Panc1 (cell line): Measurements from ENCODE around the gene NTM. TPM values are rescaled to one million over a fixed set of nuclear protein-coding genes. Genes with fewer than 3 reads are reported as not detected.

ENCODE experiments used
- ATAC-seq: fragments of 200-7000 bp; cut with Tn5 transposase; 2 replicates; pipeline ENCODE4 v1.9.1; 2020; ENCODE audit warnings: mild to moderate bottlenecking, moderate library complexity
- BruUV-seq: library from RNA; stranded (reverse); fragments of 400-500 nt; replicated peaks from 2 replicates; lab custom pipeline; 2021; lab: Mats Ljungman, UMichigan
- CTCF ChIA-PET: fragments of 300-600 bp; sonication (Branson Sonifier 250); formaldehyde crosslinking; loops from one replicate; lab custom pipeline; 2022; ENCODE audit warnings: antibody characterized with exemption; lab: Charles Lee
- POLR2A ChIA-PET: fragments of 300-600 bp; sonication (Branson Sonifier 250); formaldehyde crosslinking; loops from one replicate; lab custom pipeline; 2022; ENCODE audit warnings: antibody characterized with exemption; lab: Charles Lee
- DNase-seq: peaks from one replicate; pipeline ENCODE4 v3.0.0-alpha.2; 2010; ENCODE audit warnings: low read depth, low spot score
- H3K27ac ChIP-seq: 2 replicates; pipeline ENCODE4 v1.5.1; 2011; ENCODE audit warnings: mild to moderate bottlenecking, low read length, inconsistent platforms
- H3K27me3 ChIP-seq: fragments of 200-500 bp; sonication (Bioruptor generic); 2 replicates; pipeline ENCODE4 v1.6.0; 2014; ENCODE audit warnings: low read length, inconsistent platforms; ENCODE audit not compliant: control insufficient read depth, insufficient read depth
- H3K36me3 ChIP-seq: fragments of 200-500 bp; sonication (Bioruptor generic); 2 replicates; pipeline ENCODE4 v1.5.1; 2014; ENCODE audit warnings: inconsistent platforms, mild to moderate bottlenecking, low read length, moderate library complexity; ENCODE audit not compliant: control insufficient read depth, insufficient read depth
- H3K4me1 ChIP-seq: 2 replicates; pipeline ENCODE4 v1.5.1; 2011; ENCODE audit warnings: inconsistent platforms, mild to moderate bottlenecking, low read length, moderate library complexity; ENCODE audit not compliant: control insufficient read depth, insufficient read depth
- H3K4me3 ChIP-seq, 2 experiments: 2 replicates each; pipeline ENCODE4 v1.5.1; 2011 to 2012; ENCODE audit warnings: low read depth in 2 of 2, low read length in 2 of 2, mild to moderate bottlenecking in 2 of 2, inconsistent platforms in 1 of 2, moderate library complexity in 1 of 2
- H3K9me3 ChIP-seq: fragments of 200-500 bp; sonication (Bioruptor generic); 2 replicates; pipeline ENCODE4 v1.5.1; 2014; ENCODE audit warnings: low read depth, mild to moderate bottlenecking, inconsistent platforms, low read length, moderate library complexity; ENCODE audit not compliant: control insufficient read depth, insufficient read depth
- POLR2AphosphoS5 ChIP-seq: IDR thresholded peaks from 2 replicates; pipeline ENCODE4 v1.6.1; 2012; ENCODE audit warnings: mild to moderate bottlenecking, low read depth, low read length, moderate library complexity
- REST ChIP-seq, 2 experiments: IDR thresholded peaks; 2 replicates each; pipeline ENCODE4 v1.6.1; 2011 to 2012; ENCODE audit warnings: low read depth in 2 of 2, control low read depth in 1 of 2, low read length in 1 of 2, mild to moderate bottlenecking in 1 of 2, moderate library complexity in 1 of 2; ENCODE audit not compliant: insufficient read depth in 1 of 2
- SIN3A ChIP-seq: IDR thresholded peaks from 2 replicates; pipeline ENCODE4 v1.6.1; 2012; ENCODE audit warnings: low read depth, mild to moderate bottlenecking, low read length, moderate library complexity, borderline replicate concordance; ENCODE audit not compliant: insufficient read depth
- TCF7L2 ChIP-seq: IDR thresholded peaks from 2 replicates; pipeline ENCODE4 v1.6.1; 2011; ENCODE audit warnings: mild to moderate bottlenecking, low read depth, low read length, inconsistent platforms
- in situ Hi-C: cut with HindIII; loops from 2 replicates; pipeline ENCODE4 v1.10.0; 2016; ENCODE audit warnings: low sequenced_read_pairs, low pct_unique_long_range_greater_than_20kb
- intact Hi-C: fragments of 100-400 bp; cut with micrococcal nuclease; formaldehyde crosslinking; loops from one replicate; pipeline ENCODE4 v1.10.0; 2022; ENCODE audit not compliant: unreplicated experiment
- total RNA-seq: library from RNA; stranded (reverse); gene quantifications from one replicate; pipeline ENCODE4 v1.2.1, GENCODE V29; 2021; ENCODE audit not compliant: unreplicated experiment
- TF ChIP-seq, protein P1 (sequence below): fragments of 450-650 bp; IDR thresholded peaks from 2 replicates; pipeline ENCODE4 v1.5.1; 2017; ENCODE audit warnings: mild to moderate bottlenecking

The NTM gene
- total RNA-seq, 1 experiment from 2014 or later, result 0.10 TPM

- in situ Hi-C loops, result no loop called here
Observed at GRCh38 chr11:131829725-131830124, 459.3 kb downstream of the NTM start.

GRCh38 chr11:131832079-131832478 lies 461.7 kb downstream of the NTM start:
- Histone ChIP-seq H3K4me3 (no peak overlapping the region), H3K27me3 (no peaks in the 10 kb centered on the region), H3K36me3 (no peaks in the 10 kb centered on the region), H3K9me3 (no peaks in the 10 kb centered on the region), H3K27ac (no peak overlapping the region), H3K4me1 (no peaks in the 10 kb centered on the region)
- in situ Hi-C loops, result no loop called here
- no peak for ATAC-seq
- intact Hi-C loops, result no loop called here
- TF ChIP-seq SIN3A, result no peak
- no peak for TF ChIP-seq REST (IDR thresholded peaks at IDR 0.05; ENCODE audit: insufficient read depth in 1 of 2, low read depth in 2 of 2, low read length in 1 of 2)
- no peak for TF ChIP-seq TCF7L2
- TF ChIP-seq, protein P1, sequence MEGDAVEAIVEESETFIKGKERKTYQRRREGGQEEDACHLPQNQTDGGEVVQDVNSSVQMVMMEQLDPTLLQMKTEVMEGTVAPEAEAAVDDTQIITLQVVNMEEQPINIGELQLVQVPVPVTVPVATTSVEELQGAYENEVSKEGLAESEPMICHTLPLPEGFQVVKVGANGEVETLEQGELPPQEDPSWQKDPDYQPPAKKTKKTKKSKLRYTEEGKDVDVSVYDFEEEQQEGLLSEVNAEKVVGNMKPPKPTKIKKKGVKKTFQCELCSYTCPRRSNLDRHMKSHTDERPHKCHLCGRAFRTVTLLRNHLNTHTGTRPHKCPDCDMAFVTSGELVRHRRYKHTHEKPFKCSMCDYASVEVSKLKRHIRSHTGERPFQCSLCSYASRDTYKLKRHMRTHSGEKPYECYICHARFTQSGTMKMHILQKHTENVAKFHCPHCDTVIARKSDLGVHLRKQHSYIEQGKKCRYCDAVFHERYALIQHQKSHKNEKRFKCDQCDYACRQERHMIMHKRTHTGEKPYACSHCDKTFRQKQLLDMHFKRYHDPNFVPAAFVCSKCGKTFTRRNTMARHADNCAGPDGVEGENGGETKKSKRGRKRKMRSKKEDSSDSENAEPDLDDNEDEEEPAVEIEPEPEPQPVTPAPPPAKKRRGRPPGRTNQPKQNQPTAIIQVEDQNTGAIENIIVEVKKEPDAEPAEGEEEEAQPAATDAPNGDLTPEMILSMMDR, result no peak
- TF ChIP-seq POLR2AphosphoS5, result no peak
- no peak for DNase-seq
- CTCF ChIA-PET, result no interaction called here
- no TSS peak for BruUV-seq
- POLR2A ChIA-PET, result no interaction called here

More at GRCh38 chr11:131829725-131830124, 459.3 kb downstream of the NTM start:
- Histone ChIP-seq H3K27me3 (no peaks in the 10 kb centered on the region), H3K4me3 (no peak overlapping the region), H3K27ac (no peak overlapping the region), H3K9me3 (no peaks in the 10 kb centered on the region), H3K36me3 (no peaks in the 10 kb centered on the region), H3K4me1 (no peaks in the 10 kb centered on the region)
- DNase-seq (no peak), ATAC-seq (no peak)
- ChIA-PET POLR2A (no interaction called here), CTCF (no interaction called here)
- TF ChIP-seq, protein P1, result no peak
- no peak for TF ChIP-seq TCF7L2
- TF ChIP-seq REST (IDR thresholded peaks at IDR 0.05; ENCODE audit: insufficient read depth in 1 of 2, low read depth in 2 of 2, low read length in 1 of 2), result no peak
- TF ChIP-seq POLR2AphosphoS5, result no peak
- TF ChIP-seq SIN3A, result no peak
- no TSS peak for BruUV-seq
- intact Hi-C loops, result no loop called here
